Keratinocyte (primary cell): ENCODE data around the gene TRIM3.

Experiments used
- EZH2 ChIP-seq: IDR thresholded peaks from one replicate; pipeline ENCODE4 v1.6.1; 2012; ENCODE audit warnings: inconsistent platforms, mild to moderate bottlenecking, low read length, moderate library complexity
- TF ChIP-seq, protein P1 (sequence below), 3 experiments: IDR thresholded peaks in 1 of 3; conservative IDR thresholded peaks in 1 of 3; optimal IDR thresholded peaks in 1 of 3; 2 replicates in 2 of 3; 3 replicates in 1 of 3; pipeline versions ENCODE3 to v1.5.1; 2011; ENCODE audit warnings: low read length in 3 of 3, mild to moderate bottlenecking in 3 of 3, moderate library complexity in 2 of 3, control low read depth in 1 of 3, inconsistent platforms in 1 of 3; ENCODE audit not compliant: insufficient read depth in 2 of 3; ENCODE audit errors: extremely low read depth in 1 of 3

DNA sequence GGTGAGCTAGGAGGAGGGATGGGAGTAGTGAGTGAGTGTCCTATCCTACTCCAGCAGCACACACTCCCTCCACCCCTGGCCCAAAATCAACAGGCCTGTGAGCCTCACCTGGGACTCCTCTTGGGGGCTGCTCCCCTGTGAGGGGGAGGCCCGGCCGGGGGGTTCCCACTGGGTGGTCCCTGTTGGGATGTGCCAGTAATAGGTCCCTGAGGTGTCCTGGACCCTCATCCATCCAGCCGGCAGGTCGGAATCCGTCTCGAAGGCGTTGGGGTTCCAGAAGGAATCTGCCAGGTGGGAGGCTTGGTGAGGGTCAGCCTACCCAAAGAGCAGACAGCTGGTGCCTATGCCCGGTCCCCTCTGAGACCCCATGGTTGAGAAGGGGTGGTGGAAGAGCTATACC, 70.2 kb downstream of the TRIM3 start:
- no peak for TF ChIP-seq EZH2
- TF ChIP-seq, protein P1, sequence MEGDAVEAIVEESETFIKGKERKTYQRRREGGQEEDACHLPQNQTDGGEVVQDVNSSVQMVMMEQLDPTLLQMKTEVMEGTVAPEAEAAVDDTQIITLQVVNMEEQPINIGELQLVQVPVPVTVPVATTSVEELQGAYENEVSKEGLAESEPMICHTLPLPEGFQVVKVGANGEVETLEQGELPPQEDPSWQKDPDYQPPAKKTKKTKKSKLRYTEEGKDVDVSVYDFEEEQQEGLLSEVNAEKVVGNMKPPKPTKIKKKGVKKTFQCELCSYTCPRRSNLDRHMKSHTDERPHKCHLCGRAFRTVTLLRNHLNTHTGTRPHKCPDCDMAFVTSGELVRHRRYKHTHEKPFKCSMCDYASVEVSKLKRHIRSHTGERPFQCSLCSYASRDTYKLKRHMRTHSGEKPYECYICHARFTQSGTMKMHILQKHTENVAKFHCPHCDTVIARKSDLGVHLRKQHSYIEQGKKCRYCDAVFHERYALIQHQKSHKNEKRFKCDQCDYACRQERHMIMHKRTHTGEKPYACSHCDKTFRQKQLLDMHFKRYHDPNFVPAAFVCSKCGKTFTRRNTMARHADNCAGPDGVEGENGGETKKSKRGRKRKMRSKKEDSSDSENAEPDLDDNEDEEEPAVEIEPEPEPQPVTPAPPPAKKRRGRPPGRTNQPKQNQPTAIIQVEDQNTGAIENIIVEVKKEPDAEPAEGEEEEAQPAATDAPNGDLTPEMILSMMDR (optimal IDR thresholded peaks at IDR 0.05 in 1 of 3, IDR thresholded peaks at IDR 0.05 in 1 of 3, conservative IDR thresholded peaks at IDR 0.05 in 1 of 3; ENCODE audit: extremely low read depth in 1 of 3, insufficient read depth in 2 of 3, low read length in 3 of 3), result no peak
